ENCODE measurements around the gene DBNL. TPM values are rescaled to one million over a fixed set of nuclear protein-coding genes. Genes with fewer than 3 reads are reported as not detected.
A peak's percentile ranks its signal among the peaks of the same experiment; 100 is the strongest.

DBNL gene
- total RNA-seq, 1 donor from 2014 or later, result 110 TPM

DNA sequence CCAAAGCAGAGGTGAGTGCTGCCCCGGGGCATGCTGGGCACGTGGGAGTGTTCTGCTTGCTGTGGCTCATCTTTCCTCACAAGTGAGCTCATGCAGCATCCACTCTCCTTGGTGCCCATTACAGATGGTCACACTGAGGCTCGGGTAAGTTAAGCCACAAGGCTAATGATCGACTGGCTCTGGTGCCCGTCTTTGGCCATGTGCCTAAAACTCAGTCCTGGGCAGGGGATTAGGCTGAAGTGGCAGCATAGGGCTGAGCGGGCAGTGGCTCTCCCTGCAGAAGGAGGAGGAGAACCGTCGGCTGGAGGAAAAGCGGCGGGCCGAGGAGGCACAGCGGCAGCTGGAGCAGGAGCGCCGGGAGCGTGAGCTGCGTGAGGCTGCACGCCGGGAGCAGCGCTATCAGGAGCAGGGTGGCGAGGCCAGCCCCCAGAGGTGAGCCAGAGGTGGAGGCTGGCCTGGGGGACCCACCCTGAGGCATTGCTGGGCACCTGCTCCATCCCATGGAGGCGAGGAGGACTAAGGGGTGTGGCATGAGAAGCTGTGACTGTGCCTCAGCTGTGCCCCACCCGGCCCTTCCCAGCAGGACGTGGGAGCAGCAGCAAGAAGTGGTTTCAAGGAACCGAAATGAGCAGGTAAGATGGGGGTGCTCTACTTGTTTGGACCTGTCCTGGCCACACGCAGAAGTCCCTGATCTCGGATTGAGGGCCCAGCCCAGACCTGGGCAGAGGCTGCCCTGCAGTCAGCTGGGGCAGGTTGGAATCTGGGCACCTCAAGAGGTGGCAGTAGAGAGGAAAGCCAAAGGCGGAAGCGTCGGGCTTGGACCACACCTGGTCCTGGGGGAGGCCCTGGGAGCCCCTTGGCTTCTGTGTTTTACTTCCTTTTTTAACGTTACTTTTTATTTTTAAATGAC is 13.6 kb downstream of the DBNL start:
- Histone ChIP-seq H3K36me3 (ENCODE audit: control insufficient read depth, insufficient read depth, low read length) (peaks cover 34% of the 10 kb centered on the region), H3K27me3 (ENCODE audit: control insufficient read depth, insufficient read depth, low read length) (no peaks in the 10 kb centered on the region), H3K4me3 (ENCODE audit: low read depth, low read length) (no peak overlapping the region)
- FAIRE-seq, result peak; percentile 47
- DNase-seq (ENCODE audit: low read depth), result peak; percentile 76
- TF ChIP-seq, protein P1, sequence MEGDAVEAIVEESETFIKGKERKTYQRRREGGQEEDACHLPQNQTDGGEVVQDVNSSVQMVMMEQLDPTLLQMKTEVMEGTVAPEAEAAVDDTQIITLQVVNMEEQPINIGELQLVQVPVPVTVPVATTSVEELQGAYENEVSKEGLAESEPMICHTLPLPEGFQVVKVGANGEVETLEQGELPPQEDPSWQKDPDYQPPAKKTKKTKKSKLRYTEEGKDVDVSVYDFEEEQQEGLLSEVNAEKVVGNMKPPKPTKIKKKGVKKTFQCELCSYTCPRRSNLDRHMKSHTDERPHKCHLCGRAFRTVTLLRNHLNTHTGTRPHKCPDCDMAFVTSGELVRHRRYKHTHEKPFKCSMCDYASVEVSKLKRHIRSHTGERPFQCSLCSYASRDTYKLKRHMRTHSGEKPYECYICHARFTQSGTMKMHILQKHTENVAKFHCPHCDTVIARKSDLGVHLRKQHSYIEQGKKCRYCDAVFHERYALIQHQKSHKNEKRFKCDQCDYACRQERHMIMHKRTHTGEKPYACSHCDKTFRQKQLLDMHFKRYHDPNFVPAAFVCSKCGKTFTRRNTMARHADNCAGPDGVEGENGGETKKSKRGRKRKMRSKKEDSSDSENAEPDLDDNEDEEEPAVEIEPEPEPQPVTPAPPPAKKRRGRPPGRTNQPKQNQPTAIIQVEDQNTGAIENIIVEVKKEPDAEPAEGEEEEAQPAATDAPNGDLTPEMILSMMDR (IDR thresholded peaks at IDR 0.05; ENCODE audit: insufficient read depth, low read length, severe bottlenecking), result peak; percentile 1

DNA sequence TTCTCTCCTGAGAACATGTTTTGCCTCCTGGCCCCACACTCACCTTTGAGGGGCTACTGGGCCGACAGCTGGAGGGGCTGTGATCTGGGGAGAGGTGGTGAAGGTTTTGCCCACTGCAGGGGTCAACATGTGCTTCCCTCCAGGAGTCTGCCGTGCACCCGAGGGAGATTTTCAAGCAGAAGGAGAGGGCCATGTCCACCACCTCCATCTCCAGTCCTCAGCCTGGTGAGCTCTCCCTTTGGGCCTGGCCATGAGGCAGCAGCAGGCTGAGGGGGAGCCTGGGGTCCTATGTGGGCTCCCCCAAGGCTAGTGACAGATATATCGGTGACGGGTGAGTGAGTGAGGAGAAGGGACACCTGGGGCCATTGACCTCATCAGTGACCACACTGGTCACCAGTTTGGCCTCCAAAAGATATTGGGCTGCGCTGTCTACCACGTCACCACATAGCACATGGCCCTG is 14.3 kb downstream of the DBNL start:
- Histone ChIP-seq H3K4me3 (ENCODE audit: low read depth, low read length) (no peak overlapping the region), H3K36me3 (ENCODE audit: control insufficient read depth, insufficient read depth, low read length) (peaks cover 34% of the 10 kb centered on the region), H3K27me3 (ENCODE audit: control insufficient read depth, insufficient read depth, low read length) (no peaks in the 10 kb centered on the region)
- no peak for DNase-seq (ENCODE audit: low read depth)
- TF ChIP-seq, protein P1 (IDR thresholded peaks at IDR 0.05; ENCODE audit: insufficient read depth, low read length, severe bottlenecking), result no peak
- no peak for FAIRE-seq

DNA sequence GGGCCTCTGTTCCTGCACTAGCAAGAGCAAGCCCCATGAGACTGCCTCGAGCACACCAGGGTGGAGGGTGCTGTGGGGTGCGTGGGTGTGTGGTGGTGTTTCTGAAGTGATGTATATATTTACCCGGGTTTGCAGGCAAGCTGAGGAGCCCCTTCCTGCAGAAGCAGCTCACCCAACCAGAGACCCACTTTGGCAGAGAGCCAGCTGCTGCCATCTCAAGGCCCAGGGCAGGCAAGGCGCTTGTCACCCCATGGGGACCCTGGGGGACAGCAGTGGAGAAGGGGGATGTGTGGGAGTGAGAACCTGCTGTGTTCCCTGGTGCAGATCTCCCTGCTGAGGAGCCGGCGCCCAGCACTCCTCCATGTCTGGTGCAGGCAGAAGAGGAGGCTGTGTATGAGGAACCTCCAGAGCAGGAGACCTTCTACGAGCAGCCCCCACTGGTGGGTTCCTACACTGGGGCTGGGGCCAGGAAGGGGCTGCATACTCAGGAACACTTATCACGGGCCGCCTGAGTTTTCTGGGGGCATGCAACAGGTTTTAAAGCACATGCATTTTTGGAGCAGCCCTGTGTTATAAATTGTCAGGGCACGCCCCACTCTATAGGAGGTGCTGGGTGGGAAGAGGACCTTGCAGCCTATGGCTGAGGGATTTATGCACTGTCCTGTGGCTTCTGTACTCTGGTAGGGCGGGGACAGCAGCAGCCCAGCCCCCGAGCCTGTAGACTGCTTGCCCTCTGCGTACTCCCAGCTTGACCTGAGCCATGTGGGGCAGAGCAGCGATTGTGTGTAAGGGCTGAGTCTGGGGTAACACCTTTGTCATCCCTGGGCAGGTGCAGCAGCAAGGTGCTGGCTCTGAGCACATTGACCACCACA is 15.0 kb downstream of the DBNL start:
- Histone ChIP-seq H3K27me3 (ENCODE audit: control insufficient read depth, insufficient read depth, low read length) (no peaks in the 10 kb centered on the region), H3K4me3 (ENCODE audit: low read depth, low read length) (no peak overlapping the region), H3K36me3 (ENCODE audit: control insufficient read depth, insufficient read depth, low read length) (peaks cover 34% of the 10 kb centered on the region)
- DNase-seq (ENCODE audit: low read depth), result no peak
- TF ChIP-seq, protein P1 (IDR thresholded peaks at IDR 0.05; ENCODE audit: insufficient read depth, low read length, severe bottlenecking), result no peak
- no peak for FAIRE-seq

DNA sequence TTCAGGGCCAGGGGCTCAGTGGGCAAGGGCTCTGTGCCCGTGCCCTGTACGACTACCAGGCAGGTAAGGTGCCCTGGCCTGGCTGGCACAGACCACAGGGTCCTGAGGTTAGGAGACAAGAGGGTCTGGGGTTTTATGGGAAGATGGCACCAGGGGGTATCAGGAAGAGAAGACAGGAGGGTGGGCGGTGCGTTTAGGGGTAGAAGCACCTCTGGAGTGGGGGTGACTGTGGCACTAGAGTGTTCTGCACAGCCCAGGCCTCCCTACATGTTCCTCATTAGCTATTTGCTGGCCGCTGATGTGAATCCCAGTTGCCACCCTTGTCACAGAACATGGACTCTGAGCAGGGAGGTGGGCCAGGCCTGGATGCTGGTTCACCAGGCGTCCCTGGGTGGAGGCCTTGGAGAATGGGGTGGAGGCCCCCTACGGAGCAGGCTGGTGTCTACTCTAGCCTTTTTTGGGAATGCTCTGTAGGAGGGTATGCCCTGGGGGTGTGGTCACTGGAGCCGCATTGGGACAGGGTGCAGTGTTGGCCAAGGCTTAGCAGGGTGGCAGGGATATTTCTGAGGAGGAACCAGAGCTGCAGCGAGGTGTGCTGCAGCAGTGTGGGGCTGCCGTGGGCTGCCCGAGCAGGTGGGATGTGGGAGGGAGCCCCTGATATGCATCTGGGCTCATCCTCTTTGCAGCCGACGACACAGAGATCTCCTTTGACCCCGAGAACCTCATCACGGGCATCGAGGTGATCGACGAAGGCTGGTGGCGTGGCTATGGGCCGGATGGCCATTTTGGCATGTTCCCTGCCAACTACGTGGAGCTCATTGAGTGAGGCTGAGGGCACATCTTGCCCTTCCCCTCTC is 15.8 kb downstream of the DBNL start:
- FAIRE-seq, result no peak
- Histone ChIP-seq H3K4me3 (ENCODE audit: low read depth, low read length) (no peak overlapping the region), H3K36me3 (ENCODE audit: control insufficient read depth, insufficient read depth, low read length) (peaks cover 34% of the 10 kb centered on the region), H3K27me3 (ENCODE audit: control insufficient read depth, insufficient read depth, low read length) (no peaks in the 10 kb centered on the region)
- TF ChIP-seq, protein P1 (IDR thresholded peaks at IDR 0.05; ENCODE audit: insufficient read depth, low read length, severe bottlenecking), result no peak
- no peak for DNase-seq (ENCODE audit: low read depth)

DNA sequence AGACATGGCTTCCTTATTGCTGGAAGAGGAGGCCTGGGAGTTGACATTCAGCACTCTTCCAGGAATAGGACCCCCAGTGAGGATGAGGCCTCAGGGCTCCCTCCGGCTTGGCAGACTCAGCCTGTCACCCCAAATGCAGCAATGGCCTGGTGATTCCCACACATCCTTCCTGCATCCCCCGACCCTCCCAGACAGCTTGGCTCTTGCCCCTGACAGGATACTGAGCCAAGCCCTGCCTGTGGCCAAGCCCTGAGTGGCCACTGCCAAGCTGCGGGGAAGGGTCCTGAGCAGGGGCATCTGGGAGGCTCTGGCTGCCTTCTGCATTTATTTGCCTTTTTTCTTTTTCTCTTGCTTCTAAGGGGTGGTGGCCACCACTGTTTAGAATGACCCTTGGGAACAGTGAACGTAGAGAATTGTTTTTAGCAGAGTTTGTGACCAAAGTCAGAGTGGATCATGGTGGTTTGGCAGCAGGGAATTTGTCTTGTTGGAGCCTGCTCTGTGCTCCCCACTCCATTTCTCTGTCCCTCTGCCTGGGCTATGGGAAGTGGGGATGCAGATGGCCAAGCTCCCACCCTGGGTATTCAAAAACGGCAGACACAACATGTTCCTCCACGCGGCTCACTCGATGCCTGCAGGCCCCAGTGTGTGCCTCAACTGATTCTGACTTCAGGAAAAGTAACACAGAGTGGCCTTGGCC is 16.6 kb downstream of the DBNL start:
- Histone ChIP-seq H3K27me3 (ENCODE audit: control insufficient read depth, insufficient read depth, low read length) (no peaks in the 10 kb centered on the region), H3K36me3 (ENCODE audit: control insufficient read depth, insufficient read depth, low read length) (peaks cover 34% of the 10 kb centered on the region), H3K4me3 (ENCODE audit: low read depth, low read length) (no peak overlapping the region)
- TF ChIP-seq, protein P1 (IDR thresholded peaks at IDR 0.05; ENCODE audit: insufficient read depth, low read length, severe bottlenecking), result no peak
- no peak for FAIRE-seq
- DNase-seq (ENCODE audit: low read depth), result no peak

Data from bronchial epithelial cell (primary cell).